ENCODE data around the gene TMEM37. TPM values are rescaled to one million over a fixed set of nuclear protein-coding genes. Genes with fewer than 3 reads are reported as not detected.

The TMEM37 gene
- total RNA-seq, 1 experiment from 2014 or later, result 2.1 TPM

- DNase-seq (ENCODE audit: low spot score), result no peak
Observed at GRCh38 chr2:119478188-119478977, 46.7 kb downstream of the TMEM37 start.

GRCh38 chr2:119478978-119479295, 47.3 kb downstream of the TMEM37 start:
- no peak for DNase-seq (ENCODE audit: low spot score)

GRCh38 chr2:119480184-119480583, 48.5 kb downstream of the TMEM37 start:
- no peak for DNase-seq (ENCODE audit: low spot score)

GRCh38 chr2:119480718-119481142, 49.1 kb downstream of the TMEM37 start:
- DNase-seq (ENCODE audit: low spot score), result no peak

- DNase-seq (ENCODE audit: low spot score), result no peak
Observed at GRCh38 chr2:119481501-119482455, 50.1 kb downstream of the TMEM37 start.

GRCh38 chr2:119482481-119483394, 51.1 kb downstream of the TMEM37 start:
- DNase-seq (ENCODE audit: low spot score), result no peak

- DNase-seq (ENCODE audit: low spot score), result no peak
Observed at GRCh38 chr2:119483395-119483753, 51.7 kb downstream of the TMEM37 start.

GRCh38 chr2:119483896-119484718, 52.5 kb downstream of the TMEM37 start:
- DNase-seq (ENCODE audit: low spot score), result no peak

GRCh38 chr2:119484834-119485233, 53.2 kb downstream of the TMEM37 start:
- no peak for DNase-seq (ENCODE audit: low spot score)

GRCh38 chr2:119485336-119486110, 53.9 kb downstream of the TMEM37 start:
- DNase-seq (ENCODE audit: low spot score), result no peak

GRCh38 chr2:119486196-119486827, 54.7 kb downstream of the TMEM37 start:
- no peak for DNase-seq (ENCODE audit: low spot score)

GRCh38 chr2:119486886-119487285, 55.2 kb downstream of the TMEM37 start:
- no peak for DNase-seq (ENCODE audit: low spot score)

- peak; percentile 72 for DNase-seq (ENCODE audit: low spot score)
Observed at GRCh38 chr2:119487434-119488244, 56.0 kb downstream of the TMEM37 start.

Other genes with a start within 250 kb of the TMEM37 start
- 9.3 and 9.8 TPM in 2 replicates for gene STEAP3, start 208.0 kb upstream of the TMEM37 start, total RNA-seq (2014; rRNA removed; shearing (Covaris generic))
- gene C2orf76, start 65.0 kb upstream of the TMEM37 start, total RNA-seq (2014; rRNA removed; shearing (Covaris generic)), result 0.25 and 2.8 TPM in 2 replicates
- 152 and 179 TPM in 2 replicates for gene DBI, start 64.9 kb upstream of the TMEM37 start, total RNA-seq (2014; rRNA removed; shearing (Covaris generic))
- not detected in 2 replicates for gene SCTR, start 92.6 kb downstream of the TMEM37 start, total RNA-seq (2014; rRNA removed; shearing (Covaris generic))
- 0.39 TPM in 1 of 2 replicates, not detected in the other for gene CFAP221, start 112.6 kb downstream of the TMEM37 start, total RNA-seq (2014; rRNA removed; shearing (Covaris generic))
- 31.2 and 40.0 TPM in 2 replicates for gene TMEM177, start 247.3 kb downstream of the TMEM37 start, total RNA-seq (2014; rRNA removed; shearing (Covaris generic))